ENCODE data around the gene ACAP3.
A peak's percentile ranks its signal among the peaks of the same experiment; 100 is the strongest.

The ACAP3 gene

GRCh38 chr1:1307923-1308755 lies at the start of gene ACAP3, which contains the start of gene PUSL1:
Gene ACAP3 (minus strand): TSS chr1:1307930. CDS start chr1:1307815, 115 bp downstream.
Gene PUSL1 (plus strand): TSS chr1:1308597. CDS start chr1:1308644, 47 bp downstream.
- peak; percentile 93 for DNase-seq

DNA sequence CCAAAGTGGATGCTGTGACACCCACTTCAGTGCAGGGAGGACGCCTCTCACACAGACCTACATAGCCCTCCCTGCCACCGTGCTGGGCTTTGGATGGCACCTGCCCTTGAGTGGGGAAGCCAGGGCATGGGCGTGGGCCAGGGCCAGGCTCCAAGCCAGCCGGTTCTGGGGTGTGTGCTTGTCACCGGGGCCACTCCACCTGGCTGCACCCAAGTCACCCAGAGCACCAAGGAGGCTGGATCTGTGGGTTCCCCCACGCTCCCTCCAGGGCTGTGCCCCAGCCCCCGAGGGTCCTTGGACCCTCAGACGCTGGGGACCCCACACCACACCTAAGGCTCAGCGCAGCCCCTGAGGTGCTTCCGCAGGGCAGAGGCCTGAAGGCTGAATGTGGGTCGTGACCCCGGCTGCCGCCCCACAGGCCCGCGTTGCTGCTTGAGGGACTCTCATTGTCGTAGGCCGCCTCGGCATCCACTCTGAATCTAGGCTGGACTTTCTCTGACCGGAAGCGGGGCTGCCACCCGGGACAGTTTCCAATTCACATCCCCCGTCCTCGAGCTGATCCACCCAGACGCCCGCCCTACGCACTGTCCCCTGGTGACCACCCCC lies 49.2 kb upstream of the ACAP3 start:
- no peak for DNase-seq

- no peak for DNase-seq
These were observed 48.6 kb upstream of the ACAP3 start for GRCh38 chr1:1356166-1356795.

DNA sequence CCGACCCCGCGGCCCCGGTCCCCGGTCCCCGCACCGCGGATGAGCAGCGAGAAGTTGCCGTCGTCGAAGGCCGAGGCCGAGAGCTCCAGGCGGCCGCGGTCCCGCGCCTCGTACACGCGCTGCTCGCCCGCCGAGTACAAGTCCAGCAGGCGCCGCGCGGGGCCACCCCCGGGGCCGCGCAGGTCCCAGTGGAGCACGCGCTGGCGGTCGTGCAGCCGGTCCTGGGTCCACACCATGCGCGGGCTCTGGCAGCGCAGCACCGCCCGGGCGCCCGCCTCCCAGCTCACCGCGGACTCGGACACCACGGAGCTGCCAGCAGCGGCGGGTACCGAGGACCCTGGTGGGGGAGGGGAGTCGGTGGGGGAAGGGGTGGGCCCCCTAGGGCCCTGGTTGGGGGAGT lies 47.7 kb upstream of the ACAP3 start:
- DNase-seq, result no peak

DNA sequence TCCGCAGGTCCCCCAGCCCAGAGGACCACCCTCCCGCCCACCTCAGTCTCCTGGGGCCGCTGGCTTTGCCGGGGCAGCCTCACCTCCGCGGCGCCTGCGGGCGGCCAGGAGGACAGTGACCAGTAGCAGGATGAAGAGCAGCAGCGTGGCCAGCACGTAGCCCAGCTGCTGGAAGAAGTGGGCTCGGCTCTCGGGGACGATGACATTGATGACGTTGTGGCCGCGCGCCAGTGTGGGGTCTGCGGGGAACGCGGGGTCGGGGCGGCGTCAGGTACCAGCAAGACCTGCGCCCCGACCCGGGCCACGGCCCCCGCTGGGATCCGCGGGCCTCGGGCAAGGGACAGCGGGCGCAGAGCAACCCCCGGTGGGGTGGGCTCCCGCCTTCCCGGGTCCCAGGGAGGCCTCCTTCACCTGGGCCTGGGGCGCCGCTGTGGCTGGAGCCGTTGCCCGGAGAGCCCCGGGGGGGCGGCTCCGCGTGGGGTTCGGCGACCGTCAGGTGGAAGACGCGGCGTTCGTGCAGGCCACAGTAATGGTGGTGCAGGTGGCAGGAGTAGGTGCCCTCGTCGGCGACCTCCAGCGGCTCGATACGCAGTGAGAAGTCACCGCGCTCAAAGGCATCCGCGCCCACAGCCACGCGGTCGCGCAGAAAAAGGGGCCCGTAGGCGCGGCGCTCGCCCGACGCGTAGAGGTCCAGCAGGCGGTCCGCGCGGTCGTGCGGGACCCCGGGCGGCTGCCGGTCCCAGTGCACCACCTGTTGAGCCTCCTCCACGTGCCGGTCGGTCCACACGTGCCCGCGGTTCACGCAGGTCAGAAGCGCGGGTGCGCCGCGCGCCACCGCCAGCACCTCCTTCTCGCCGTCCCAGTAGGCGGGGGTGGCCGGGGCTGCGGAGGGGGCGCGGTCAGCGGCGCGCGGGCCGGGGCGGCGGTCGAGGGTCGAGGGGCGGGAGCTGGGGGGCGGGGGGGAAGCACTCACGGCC lies 46.8 kb upstream of the ACAP3 start:
- DNase-seq, result no peak

GRCh38 chr1:1353389-1354151 lies 45.8 kb upstream of the ACAP3 start:
- no peak for DNase-seq

- DNase-seq, result peak; percentile 83
These were observed 45.2 kb upstream of the ACAP3 start for GRCh38 chr1:1352786-1353388.

GRCh38 chr1:1351511-1352427 lies 44.0 kb upstream of the ACAP3 start:
- DNase-seq, result no peak

GRCh38 chr1:1349256-1350012 lies 41.7 kb upstream of the ACAP3 start, which contains the start of gene DVL1:
Gene DVL1 (minus strand): TSS chr1:1349418. CDS start chr1:1349065, 353 bp downstream.
- DNase-seq, result peak; percentile 58

DNA sequence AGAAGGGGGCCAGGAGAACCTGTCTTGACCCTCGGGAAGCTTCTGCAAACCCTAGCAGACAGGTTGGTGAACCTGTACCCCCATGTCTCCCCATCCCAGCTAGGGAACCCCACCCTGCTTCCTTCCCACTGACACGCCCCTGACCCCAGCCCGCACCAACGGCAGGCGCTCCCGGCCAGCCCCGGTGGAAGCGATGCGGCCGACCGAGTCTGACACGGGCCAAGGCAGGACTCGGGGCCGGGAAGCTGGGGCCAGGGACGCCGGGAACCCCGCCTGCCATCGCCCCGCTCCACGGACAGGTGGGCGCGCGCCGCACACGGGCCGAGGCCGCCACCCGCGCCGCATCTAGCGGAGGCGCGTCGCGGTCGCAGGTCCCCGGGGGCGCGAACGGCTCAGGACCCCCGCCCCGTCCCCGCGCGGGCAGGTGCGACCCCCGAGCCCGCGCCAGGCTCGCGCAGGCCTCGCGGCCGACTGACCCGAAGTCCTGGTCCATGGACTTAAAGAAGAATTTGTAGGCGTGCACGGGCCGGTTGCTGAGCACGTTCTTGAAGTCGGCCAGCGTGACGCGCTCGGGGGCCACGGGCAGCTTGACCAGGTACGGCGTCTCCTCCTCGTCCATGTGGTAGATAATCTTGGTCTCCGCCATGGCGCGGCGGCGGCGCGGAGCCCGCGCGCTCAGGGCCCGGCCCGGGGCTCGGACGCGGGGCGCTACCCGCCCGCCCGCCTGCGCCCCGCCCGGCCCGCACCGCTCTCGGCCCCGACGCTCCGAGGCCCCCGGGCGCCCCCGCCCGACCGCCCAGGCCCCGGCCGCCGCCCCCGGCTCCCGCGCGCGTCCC lies 40.9 kb upstream of the ACAP3 start:
- no peak for DNase-seq

DNA sequence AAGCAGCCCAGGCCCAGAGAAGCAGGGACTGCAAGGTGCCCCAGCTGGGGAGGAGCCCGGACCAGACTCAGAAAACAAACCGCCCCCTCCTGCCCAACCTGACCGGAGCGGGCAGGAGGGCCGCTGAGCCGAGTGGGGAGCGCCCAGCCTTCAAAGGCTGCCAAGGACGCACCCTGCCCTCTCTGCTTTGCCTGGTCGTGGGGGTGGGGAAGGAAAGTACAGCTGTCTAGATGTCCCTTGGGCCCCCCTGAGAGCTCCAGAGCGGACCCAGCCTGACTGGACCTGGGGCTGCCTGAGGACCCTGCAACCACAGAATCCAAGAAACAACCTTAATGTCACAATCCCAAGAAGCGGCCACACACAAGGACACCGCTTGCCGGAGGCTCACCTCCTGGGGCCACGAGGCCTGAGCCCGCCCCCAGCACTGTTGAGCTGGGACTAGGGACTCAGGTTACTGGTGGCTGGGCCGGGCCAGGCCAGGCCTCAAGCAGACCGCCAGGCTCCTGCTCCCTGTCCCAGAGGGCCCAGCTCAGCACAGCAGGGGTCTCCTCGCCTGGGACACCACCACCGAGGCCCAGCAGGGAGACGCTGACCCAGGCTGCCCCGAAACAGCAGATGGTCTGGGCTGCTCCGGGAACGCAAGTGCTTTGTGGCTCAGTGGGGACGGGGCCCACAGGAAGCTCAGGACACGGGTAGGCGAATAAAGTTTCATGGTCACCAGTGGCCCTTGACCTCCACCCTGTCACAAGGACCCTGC lies 40.1 kb upstream of the ACAP3 start:
- DNase-seq, result no peak

GRCh38 chr1:1347026-1347595 lies 39.4 kb upstream of the ACAP3 start:
- no peak for DNase-seq

DNA sequence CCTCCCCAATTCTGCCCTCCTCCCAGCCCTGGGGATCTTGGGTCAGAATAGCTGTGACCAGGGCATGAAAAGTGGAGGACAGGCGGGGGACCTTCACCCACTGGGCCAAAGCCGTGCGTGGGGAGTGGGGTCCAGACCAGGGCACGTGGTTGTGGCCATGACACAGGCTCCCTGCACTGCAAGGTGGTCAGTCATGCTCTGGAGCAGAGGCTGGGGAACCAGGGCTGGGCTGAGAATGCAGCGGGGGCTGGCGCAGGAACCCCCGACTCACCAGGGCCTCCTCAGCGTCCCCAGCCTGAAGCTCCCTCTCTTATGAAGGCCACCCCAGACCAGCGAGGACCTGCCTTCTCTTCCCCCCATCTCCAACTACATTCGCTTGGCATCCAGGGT lies 38.8 kb upstream of the ACAP3 start:
- DNase-seq, result no peak

DNA sequence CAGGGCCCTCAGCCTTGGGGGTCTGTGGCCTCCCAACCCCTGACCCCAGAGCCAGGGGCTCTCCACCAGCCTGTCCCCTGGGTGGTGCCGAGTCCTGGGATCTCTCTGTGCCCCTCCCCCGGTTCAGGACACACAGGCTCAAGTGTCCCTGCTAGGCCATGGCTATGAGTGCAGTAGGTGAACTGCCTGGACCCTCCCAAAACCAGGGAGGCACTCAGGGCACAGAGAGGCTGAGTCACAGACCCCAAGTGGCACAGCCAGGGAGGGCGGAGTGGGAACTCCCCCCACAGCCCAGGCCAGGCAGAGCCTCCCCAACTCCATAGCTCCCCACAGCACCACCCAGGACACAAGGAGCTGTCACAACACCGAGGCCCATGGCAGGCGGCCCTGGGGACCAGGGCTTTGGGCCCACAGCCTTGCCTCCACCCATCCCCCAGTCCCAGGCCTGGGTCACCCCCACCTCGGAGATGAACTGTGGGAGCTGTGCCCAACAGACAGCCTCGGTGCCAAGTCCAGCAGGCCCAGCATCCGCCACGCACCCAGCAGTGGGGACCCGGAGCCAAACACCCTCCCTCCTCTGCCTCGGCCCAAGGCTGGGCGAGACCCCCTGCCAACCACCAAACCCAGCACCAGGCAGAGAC lies 38.2 kb upstream of the ACAP3 start:
- no peak for DNase-seq

GRCh38 chr1:1345384-1345783 lies 37.7 kb upstream of the ACAP3 start:
- no peak for DNase-seq

DNA sequence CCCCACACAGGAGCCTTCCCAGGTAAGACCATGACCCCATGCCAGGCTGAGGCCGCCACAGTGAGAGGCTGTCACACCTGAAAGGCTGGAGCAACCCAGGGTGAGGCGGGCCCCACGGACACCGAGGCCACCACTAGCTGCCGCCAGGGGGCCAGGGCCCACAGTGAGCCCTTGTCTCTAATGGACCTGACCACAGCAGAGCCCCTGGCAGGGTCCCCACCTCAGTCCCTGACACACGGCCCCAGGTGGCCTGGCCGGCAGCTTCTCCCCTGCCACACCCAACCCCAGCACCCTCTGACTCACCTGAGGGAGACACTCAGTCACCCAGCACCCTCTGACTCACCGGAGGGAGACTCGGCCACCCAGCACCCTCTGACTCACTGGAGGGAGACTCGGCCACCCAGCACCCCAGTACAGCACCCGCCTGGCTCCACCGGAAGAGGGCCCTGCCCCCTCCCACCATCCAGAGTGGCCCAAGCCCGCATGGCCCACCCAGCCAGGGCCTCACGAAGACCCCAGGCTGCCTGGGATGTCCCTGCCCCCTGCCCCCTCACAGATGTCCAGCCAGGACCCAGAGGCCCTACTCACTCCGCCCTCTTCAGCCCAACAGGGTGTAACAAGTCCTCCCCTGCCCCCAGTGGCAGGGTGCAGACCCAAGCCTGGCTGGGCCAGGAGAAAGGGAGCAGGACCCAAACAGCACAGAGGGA lies 37.1 kb upstream of the ACAP3 start:
- DNase-seq, result no peak

Measured in NCI-H2171 (cell line).